ENCODE measurements around the gene IQCN.

The IQCN gene

GRCh38 chr19:18306209-18306887 is 32.1 kb upstream of the IQCN start:
- DNase-seq: no peak

GRCh38 chr19:18304458-18305310 is 30.4 kb upstream of the IQCN start:
- DNase-seq: no peak

GRCh38 chr19:18304208-18304457 is 29.9 kb upstream of the IQCN start:
- DNase-seq: no peak

- DNase-seq: no peak
Measured at GRCh38 chr19:18301718-18302111, 27.5 kb upstream of the IQCN start.

- DNase-seq: no peak
Measured at GRCh38 chr19:18300930-18301717, 26.9 kb upstream of the IQCN start.

- DNase-seq: no peak
Measured at GRCh38 chr19:18299654-18300053, 25.4 kb upstream of the IQCN start.

GRCh38 chr19:18298601-18299000 is 24.3 kb upstream of the IQCN start:
- DNase-seq: no peak

- no peak for DNase-seq
Measured at GRCh38 chr19:18297308-18297707, 23.1 kb upstream of the IQCN start.

GRCh38 chr19:18295034-18295451 is 20.8 kb upstream of the IQCN start:
- no peak for DNase-seq

GRCh38 chr19:18294467-18294864 is 20.2 kb upstream of the IQCN start:
- DNase-seq: no peak

GRCh38 chr19:18293642-18294466 is 19.6 kb upstream of the IQCN start:
- DNase-seq: no peak

GRCh38 chr19:18292810-18293641 is 18.8 kb upstream of the IQCN start:
- DNase-seq: no peak

- no peak for DNase-seq
Measured at GRCh38 chr19:18292462-18292809, 18.2 kb upstream of the IQCN start.

GRCh38 chr19:18291590-18292461 is 17.6 kb upstream of the IQCN start:
- no peak for DNase-seq

- no peak for DNase-seq
Measured at GRCh38 chr19:18291019-18291524, 16.8 kb upstream of the IQCN start.

GRCh38 chr19:18290302-18291018 is 16.2 kb upstream of the IQCN start:
- no peak for DNase-seq

GRCh38 chr19:18289471-18290301 is 15.4 kb upstream of the IQCN start:
- no peak for DNase-seq

GRCh38 chr19:18287836-18288772 is 13.9 kb upstream of the IQCN start:
- no peak for DNase-seq

Measured in NCI-H1436 treated with DMSO at 0.1 percent for 48 hours (cell line).